ENCODE measurements around the gene KCNJ3.
A peak's percentile ranks its signal among the peaks of the same experiment; 100 is the strongest.

Gene KCNJ3

GRCh38 chr2:154846842-154847241, 148.3 kb downstream of the KCNJ3 start:
- H3K36me3 ChIP-seq (ENCODE audit: low read length), result no peaks in the 10 kb centered on the region
- no peaks in the 10 kb centered on the region for H3K27me3 ChIP-seq (ENCODE audit: low read length)

GRCh38 chr2:154849482-154849881, 151.0 kb downstream of the KCNJ3 start:
- no peaks in the 10 kb centered on the region for H3K36me3 ChIP-seq (ENCODE audit: low read length)
- H2AFZ ChIP-seq (ENCODE audit: low read depth, low read length, severe bottlenecking), result no peak overlapping the region
- no peak overlapping the region for H3K4me2 ChIP-seq (ENCODE audit: low read depth, low read length, poor library complexity, severe bottlenecking)
- no peak overlapping the region for H3K27ac ChIP-seq (ENCODE audit: low read depth, low read length)
- no peak overlapping the region for H3K4me3 ChIP-seq (ENCODE audit: insufficient read depth, low read length, poor library complexity, severe bottlenecking)
- H3K9me2 ChIP-seq (replicated peaks; ENCODE audit: insufficient read depth, low read length), result no peaks in the 10 kb centered on the region
- H3K9ac ChIP-seq (ENCODE audit: low read length), result no peak overlapping the region
- H3F3A ChIP-seq (ENCODE audit: insufficient read depth), result no peaks in the 10 kb centered on the region
- H4K20me1 ChIP-seq (ENCODE audit: low read depth, low read length), result no peaks in the 10 kb centered on the region
- TF ChIP-seq CTCF (IDR thresholded peaks at IDR 0.05; ENCODE audit: insufficient read depth, low read length, poor library complexity, severe bottlenecking), result no peak
- TF ChIP-seq EZH2phosphoT487 (conservative IDR thresholded peaks at IDR 0.05; ENCODE audit: low read length), result no peak
- H3K79me2 ChIP-seq (ENCODE audit: insufficient read depth, low read length), result no peaks in the 10 kb centered on the region
- no peaks in the 10 kb centered on the region for H3K9me3 ChIP-seq (ENCODE audit: insufficient read depth, low read length)
- H3K27me3 ChIP-seq (ENCODE audit: low read length), result no peaks in the 10 kb centered on the region

More at GRCh38 chr2:154846842-154847241, 148.3 kb downstream of the KCNJ3 start:
- Histone ChIP-seq H3K4me2 (ENCODE audit: low read depth, low read length, poor library complexity, severe bottlenecking) (no peak overlapping the region), H2AFZ (ENCODE audit: low read depth, low read length, severe bottlenecking) (peak overlapping the region; percentile 59), H3K9ac (ENCODE audit: low read length) (no peak overlapping the region), H3K4me3 (ENCODE audit: insufficient read depth, low read length, poor library complexity, severe bottlenecking) (no peak overlapping the region), H3K9me3 (ENCODE audit: insufficient read depth, low read length) (no peaks in the 10 kb centered on the region), H3K9me2 (replicated peaks; ENCODE audit: insufficient read depth, low read length) (no peaks in the 10 kb centered on the region), H3F3A (ENCODE audit: insufficient read depth) (no peaks in the 10 kb centered on the region), H4K20me1 (ENCODE audit: low read depth, low read length) (no peaks in the 10 kb centered on the region), H3K27ac (ENCODE audit: low read depth, low read length) (no peak overlapping the region), H3K79me2 (ENCODE audit: insufficient read depth, low read length) (no peaks in the 10 kb centered on the region)
- TF ChIP-seq EZH2phosphoT487 (conservative IDR thresholded peaks at IDR 0.05; ENCODE audit: low read length), result no peak
- no peak for TF ChIP-seq CTCF (IDR thresholded peaks at IDR 0.05; ENCODE audit: insufficient read depth, low read length, poor library complexity, severe bottlenecking)

DNA sequence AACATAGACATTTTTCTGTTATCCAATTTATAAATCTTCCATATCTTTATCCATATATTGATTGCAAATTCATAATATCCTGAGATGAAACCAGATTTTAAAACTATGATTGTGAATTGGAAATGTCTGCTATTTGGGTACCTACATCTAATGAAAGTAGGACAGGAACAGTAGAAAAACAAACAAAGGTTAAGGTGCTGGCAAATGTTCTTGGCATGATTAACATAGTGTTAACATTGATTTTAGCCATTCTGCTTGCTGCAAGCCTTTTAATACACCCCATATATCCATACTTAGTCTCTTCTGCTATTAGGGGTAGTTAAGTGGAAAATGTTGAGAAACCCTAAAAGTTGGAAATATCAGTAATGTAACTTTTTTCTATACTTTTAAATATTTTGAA, 152.0 kb downstream of the KCNJ3 start:
- Histone ChIP-seq H3K9ac (ENCODE audit: low read length) (no peak overlapping the region), H3K4me3 (ENCODE audit: insufficient read depth, low read length, poor library complexity, severe bottlenecking) (no peak overlapping the region), H3F3A (ENCODE audit: insufficient read depth) (no peaks in the 10 kb centered on the region), H4K20me1 (ENCODE audit: low read depth, low read length) (no peaks in the 10 kb centered on the region), H3K9me3 (ENCODE audit: insufficient read depth, low read length) (no peaks in the 10 kb centered on the region), H2AFZ (ENCODE audit: low read depth, low read length, severe bottlenecking) (no peak overlapping the region), H3K27me3 (ENCODE audit: low read length) (no peaks in the 10 kb centered on the region), H3K79me2 (ENCODE audit: insufficient read depth, low read length) (no peaks in the 10 kb centered on the region), H3K36me3 (ENCODE audit: low read length) (no peaks in the 10 kb centered on the region), H3K4me2 (ENCODE audit: low read depth, low read length, poor library complexity, severe bottlenecking) (no peak overlapping the region), H3K27ac (ENCODE audit: low read depth, low read length) (no peak overlapping the region), H3K9me2 (replicated peaks; ENCODE audit: insufficient read depth, low read length) (no peaks in the 10 kb centered on the region)
- no peak for TF ChIP-seq EZH2phosphoT487 (conservative IDR thresholded peaks at IDR 0.05; ENCODE audit: low read length)
- no peak for TF ChIP-seq CTCF (IDR thresholded peaks at IDR 0.05; ENCODE audit: insufficient read depth, low read length, poor library complexity, severe bottlenecking)
